HG03139 (cell line): ENCODE data around the gene ARPC4.
"Not testable (repeated sequence)": the region's sequence is repeated elsewhere in the genome, so short reads cannot be mapped to it uniquely, and the experiment has no call there.

ENCODE experiments used
- ATAC-seq: cut with Tn5 transposase; IDR thresholded peaks from one replicate; pipeline ENCODE4 v1.9.1; 2021; ENCODE audit not compliant: unreplicated experiment

The ARPC4 gene

DNA sequence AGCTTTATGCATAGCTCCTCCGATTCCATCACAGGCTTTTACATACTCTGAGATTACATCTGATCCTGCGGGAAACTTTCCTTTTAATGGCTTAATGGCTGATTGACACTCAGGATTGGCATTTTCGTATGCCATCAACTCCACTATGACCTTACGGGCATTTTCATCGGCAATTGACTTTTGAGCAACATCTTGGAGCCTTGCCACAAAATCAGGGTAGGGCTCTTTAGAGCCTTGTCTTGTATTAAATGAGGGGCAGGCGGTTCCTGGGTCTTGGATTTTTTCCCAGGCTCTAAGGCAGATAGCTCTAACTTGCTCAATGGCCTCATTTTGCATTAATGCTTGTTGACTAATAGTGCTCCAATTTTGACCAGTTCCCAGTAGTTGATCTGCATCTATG, 59.0 kb downstream of the ARPC4 start:
- not testable (repeated sequence) for ATAC-seq

DNA sequence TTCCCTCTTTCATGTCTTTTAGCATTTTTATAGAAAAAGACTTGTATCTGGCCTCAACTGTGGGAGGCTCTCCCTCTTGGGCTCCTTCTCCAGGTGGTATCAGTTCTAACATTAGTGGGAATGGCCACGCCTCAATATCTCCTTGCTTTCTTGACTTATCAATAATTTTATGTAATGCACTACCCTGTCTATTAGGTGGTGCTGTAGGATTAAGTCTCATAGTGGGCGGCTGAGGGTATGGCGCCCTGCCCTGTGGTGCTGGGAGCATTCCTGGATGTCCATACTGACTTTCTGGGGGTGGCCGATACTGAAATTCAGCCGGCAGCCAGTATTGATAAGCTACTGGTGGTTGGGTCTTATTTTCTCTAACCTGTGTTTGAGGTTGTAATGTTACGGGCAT, 59.6 kb downstream of the ARPC4 start:
- no peak for ATAC-seq

DNA sequence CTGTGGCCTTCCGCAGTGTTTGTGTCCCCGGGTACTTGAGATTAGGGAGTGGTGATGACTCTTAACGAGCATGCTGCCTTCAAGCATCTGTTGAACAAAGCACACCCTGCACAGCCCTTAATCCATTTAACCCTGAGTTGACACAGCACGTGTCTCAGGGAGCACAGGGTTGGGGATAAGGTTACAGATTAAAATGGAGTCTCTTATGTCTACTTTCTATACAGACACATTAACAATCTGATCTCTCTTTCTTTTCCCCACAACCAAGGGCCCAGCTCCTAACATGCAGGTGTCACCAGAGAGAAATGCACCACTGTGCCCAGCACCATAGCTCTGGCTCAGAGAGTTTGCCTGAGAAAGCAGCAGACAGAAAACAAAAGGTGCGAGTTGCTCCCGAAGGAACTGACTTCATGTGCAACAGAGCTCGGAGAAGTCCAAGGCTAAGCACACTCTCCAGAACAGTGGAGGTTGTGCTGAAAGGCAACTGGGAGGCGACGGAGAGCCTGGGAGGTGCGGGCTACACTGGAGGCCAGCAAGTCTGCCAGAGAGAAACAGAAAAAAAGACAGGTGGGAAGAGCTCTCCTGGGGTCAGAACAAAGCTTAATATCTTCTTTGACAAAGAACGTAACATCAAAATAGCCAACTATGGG, 61.5 kb downstream of the ARPC4 start:
- not testable (repeated sequence) for ATAC-seq

DNA sequence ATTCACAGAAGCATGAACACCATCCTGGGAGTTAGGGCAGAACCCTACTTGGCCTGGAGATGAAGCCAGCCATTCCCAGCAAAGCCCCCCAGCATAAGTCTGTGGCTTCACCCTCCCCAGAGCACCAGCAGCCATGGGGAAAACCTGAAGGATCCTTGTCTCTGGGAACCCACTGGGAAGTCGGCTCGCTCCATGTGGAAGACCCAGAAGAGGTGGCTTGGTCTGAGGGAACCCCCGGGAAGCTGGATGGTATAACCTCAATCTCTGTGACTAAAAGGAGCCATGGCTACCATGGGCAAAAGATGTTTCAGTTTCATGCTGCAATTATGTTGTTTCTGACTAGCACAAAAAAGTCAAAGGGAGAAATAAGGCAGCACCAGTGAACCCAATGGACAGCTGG, 62.7 kb downstream of the ARPC4 start:
- no peak for ATAC-seq
